PFSK-1 (cell line): Measurements from ENCODE around the gene CDH6.
A peak's percentile ranks its signal among the peaks of the same experiment; 100 is the strongest.

Experiments used
- FOXP2 ChIP-seq: optimal IDR thresholded peaks from 2 replicates; pipeline ENCODE3; 2011; ENCODE audit warnings: borderline replicate concordance, control low read depth, inconsistent platforms; ENCODE audit not compliant: insufficient read depth; ENCODE audit errors: extremely low read length, extremely low read depth
- POLR2AphosphoS5 ChIP-seq: IDR thresholded peaks from 2 replicates; pipeline ENCODE4 v1.6.1; 2012; ENCODE audit warnings: low read depth, mild to moderate bottlenecking, control low read depth, low read length, moderate library complexity
- SIN3A ChIP-seq: IDR thresholded peaks from 2 replicates; pipeline ENCODE4 v1.6.1; 2012; ENCODE audit warnings: mild to moderate bottlenecking, low read length, moderate library complexity, borderline replicate concordance; ENCODE audit not compliant: insufficient read depth
- TAF1 ChIP-seq: IDR thresholded peaks from 2 replicates; pipeline ENCODE4 v1.6.1; 2012; ENCODE audit warnings: low read length, control low read depth, borderline replicate concordance; ENCODE audit not compliant: insufficient read depth
- TF ChIP-seq, protein P1 (sequence below), 2 experiments: IDR thresholded peaks; 2 replicates each; pipeline versions ENCODE4 v1.6.1 to v1.8.0; 2011 to 2012; ENCODE audit warnings: low read depth in 2 of 2, low read length in 2 of 2, control low read depth in 1 of 2, inconsistent platforms in 1 of 2, mild to moderate bottlenecking in 1 of 2, moderate library complexity in 1 of 2; ENCODE audit not compliant: insufficient read depth in 1 of 2

Gene CDH6

DNA sequence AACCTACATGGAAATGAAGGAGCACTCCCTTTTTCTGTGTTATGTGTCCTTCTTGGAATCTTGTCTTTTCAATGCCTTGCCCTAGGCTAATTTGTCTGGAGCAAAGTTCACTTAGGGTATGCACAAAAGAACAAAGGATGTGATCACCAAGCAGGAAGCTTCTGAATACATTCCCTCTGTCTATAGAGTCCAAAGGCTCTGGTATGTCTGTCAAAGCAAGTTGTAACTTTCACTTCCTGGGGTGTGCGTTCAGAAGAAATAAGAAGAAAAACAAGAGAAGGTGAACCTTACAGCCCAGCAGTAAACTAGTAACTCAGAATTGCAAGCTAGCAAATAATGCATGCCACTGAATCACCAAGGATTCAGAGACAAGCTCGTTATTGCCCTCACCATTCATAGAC is 31.7 kb upstream of the CDH6 start:
- TF ChIP-seq TAF1: no peak
- TF ChIP-seq, protein P1, sequence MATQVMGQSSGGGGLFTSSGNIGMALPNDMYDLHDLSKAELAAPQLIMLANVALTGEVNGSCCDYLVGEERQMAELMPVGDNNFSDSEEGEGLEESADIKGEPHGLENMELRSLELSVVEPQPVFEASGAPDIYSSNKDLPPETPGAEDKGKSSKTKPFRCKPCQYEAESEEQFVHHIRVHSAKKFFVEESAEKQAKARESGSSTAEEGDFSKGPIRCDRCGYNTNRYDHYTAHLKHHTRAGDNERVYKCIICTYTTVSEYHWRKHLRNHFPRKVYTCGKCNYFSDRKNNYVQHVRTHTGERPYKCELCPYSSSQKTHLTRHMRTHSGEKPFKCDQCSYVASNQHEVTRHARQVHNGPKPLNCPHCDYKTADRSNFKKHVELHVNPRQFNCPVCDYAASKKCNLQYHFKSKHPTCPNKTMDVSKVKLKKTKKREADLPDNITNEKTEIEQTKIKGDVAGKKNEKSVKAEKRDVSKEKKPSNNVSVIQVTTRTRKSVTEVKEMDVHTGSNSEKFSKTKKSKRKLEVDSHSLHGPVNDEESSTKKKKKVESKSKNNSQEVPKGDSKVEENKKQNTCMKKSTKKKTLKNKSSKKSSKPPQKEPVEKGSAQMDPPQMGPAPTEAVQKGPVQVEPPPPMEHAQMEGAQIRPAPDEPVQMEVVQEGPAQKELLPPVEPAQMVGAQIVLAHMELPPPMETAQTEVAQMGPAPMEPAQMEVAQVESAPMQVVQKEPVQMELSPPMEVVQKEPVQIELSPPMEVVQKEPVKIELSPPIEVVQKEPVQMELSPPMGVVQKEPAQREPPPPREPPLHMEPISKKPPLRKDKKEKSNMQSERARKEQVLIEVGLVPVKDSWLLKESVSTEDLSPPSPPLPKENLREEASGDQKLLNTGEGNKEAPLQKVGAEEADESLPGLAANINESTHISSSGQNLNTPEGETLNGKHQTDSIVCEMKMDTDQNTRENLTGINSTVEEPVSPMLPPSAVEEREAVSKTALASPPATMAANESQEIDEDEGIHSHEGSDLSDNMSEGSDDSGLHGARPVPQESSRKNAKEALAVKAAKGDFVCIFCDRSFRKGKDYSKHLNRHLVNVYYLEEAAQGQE (IDR thresholded peaks at IDR 0.05; ENCODE audit: insufficient read depth in 1 of 2, low read depth in 2 of 2, low read length in 2 of 2): no peak
- TF ChIP-seq FOXP2: no peak
- no peak for TF ChIP-seq POLR2AphosphoS5
- no peak for TF ChIP-seq SIN3A

DNA sequence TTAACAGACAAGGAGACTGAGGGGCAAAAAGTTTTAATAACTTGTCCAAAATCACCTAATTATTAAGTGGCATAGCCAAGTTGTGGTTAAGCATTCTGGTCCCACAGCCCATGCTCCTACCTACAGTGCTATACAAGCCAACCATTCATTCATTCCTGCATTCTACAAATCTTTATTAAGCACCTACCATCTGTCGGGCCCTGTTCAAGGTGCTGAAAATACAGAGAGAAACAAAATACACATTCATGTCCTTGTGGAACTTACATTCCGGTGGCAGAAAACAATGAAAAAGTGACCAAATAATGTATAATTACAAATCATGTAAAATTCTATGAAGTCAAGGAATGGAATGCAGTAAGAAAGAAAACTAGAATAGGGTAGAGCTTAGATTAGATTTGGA is 27.8 kb upstream of the CDH6 start:
- TF ChIP-seq, protein P1 (IDR thresholded peaks at IDR 0.05; ENCODE audit: insufficient read depth in 1 of 2, low read depth in 2 of 2, low read length in 2 of 2): peak in 1 of 2 experiments; percentile 82; a peak in 2 of 4 replicates
- no peak for TF ChIP-seq POLR2AphosphoS5

DNA sequence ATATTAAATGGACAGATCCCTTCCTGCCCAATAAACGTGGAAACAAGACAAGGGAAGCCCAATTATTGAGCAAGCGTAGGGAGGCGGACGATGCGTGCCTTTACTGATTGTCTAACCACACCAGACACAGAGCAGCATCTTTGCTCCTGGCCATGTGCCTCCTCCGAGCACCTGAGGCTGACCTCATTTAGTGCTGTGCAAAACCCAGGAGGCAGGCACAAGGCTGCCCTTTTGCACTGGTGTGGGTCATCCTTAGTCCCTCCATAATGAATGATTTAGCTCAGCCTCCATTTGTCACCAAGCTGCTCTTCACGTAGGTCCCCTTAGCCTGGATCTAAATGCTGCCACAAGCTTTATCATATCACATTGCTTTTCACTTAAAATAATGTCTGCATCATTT is 24.1 kb upstream of the CDH6 start:
- TF ChIP-seq TAF1: no peak
- TF ChIP-seq, protein P1 (IDR thresholded peaks at IDR 0.05; ENCODE audit: insufficient read depth in 1 of 2, low read depth in 2 of 2, low read length in 2 of 2): no peak

DNA sequence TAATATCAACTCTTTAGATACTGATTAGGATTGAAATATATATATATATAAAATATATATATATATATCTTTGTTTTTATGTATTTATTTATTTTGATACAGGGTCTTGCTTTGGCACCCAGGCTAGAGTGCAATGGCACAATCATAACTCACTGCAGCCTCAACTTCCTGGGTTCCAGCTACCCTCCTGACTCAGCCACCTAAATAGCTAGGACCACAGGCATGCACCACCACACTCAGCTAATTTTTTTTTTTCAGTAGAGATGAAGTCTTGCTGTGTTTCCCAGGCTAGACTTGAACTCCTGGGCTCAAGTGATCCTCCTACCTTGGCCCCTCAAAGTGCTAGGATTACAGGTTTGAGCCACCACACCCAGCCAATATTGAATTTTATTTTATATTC is 20.6 kb upstream of the CDH6 start:
- TF ChIP-seq POLR2AphosphoS5: no peak

GRCh38 chr5:31173614-31174013 is 19.9 kb upstream of the CDH6 start:
- TF ChIP-seq POLR2AphosphoS5 (no peak), SIN3A (no peak), TAF1 (no peak), FOXP2 (no peak)
- TF ChIP-seq, protein P1 (IDR thresholded peaks at IDR 0.05; ENCODE audit: insufficient read depth in 1 of 2, low read depth in 2 of 2, low read length in 2 of 2): no peak
